ENCODE measurements around the gene LRP1B. TPM values are rescaled to one million over a fixed set of nuclear protein-coding genes. Genes with fewer than 3 reads are reported as not detected.

Gene LRP1B
- total RNA-seq, 1 donor from 2014 or later, result 0.02 TPM

DNA sequence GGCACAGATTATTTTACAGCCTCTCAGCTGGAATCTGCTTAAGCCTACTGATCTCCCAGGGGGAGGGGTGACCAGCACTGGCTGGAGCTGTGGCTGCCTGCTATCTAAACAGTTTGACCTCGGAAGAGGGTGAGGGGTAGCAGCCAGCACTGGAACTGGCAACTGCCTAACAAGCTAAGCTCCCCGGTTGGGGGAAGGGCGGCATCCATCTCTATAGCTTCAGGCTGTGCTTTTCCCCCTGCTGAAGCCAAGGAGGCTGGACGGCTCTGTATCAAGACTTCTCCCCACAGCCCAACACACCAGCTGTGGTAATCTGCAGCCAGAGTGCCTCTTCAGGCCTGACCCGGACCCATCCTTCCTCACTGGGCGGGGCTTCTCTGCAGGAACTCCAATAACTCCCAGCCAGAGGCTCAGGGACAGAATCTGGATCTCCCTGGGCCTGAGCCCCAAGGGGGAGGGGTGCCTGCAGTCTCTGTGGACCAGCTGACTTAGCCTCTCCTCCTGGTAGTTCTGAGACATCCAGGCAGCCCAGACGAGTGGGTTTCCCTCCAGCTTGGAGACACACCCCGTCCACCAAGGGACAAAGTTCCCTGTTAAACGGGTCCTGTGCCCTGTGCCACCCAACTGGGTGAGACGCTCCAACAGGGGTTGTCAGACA lies 560.2 kb downstream of the LRP1B start:
- peak; percentile 26 for DNase-seq
- no peak for ATAC-seq
- intact Hi-C loops (cut with micrococcal nuclease), result no loop called here

DNA sequence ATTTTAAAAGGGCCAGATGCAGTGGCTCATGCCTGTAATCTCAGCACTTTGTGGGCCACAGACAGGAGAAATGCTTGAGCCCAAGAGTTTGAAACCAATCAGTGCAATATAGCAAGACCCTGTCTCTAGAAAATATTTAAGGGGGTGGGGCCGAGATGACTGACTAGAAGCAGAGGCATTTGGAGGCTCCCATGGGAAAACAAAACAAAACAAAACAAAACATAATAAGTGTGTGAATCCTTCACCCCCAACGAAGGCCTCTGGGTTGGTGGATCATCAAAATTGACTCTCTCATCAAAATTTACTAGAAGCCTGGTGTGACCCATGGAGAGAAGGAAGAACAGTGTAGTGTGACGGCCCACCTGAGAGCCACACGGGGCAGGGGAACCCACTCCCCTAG lies 560.9 kb downstream of the LRP1B start:
- ATAC-seq (no peak), DNase-seq (no peak)
- intact Hi-C loops (cut with micrococcal nuclease), result no loop called here

DNA sequence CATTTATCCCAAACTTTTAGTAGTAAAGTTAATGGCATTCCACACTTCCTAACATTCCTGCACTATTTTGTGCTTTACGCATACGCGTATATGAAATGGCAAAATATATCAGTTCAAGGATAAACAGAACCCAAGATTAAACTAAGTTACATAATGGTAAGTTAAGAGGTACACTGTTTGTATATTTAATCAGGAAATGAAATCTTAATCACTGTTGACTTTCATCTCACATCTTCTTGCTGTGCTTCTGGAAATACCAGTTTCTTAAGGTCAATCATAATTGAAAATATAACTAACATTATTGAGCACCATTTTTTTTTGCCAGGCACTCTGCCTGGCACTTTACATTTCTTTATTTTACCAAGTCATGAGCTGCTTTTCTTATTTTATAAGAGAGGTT lies 565.2 kb downstream of the LRP1B start:
- DNase-seq (no peak), ATAC-seq (no peak)
- intact Hi-C loops (cut with micrococcal nuclease), result no loop called here

DNA sequence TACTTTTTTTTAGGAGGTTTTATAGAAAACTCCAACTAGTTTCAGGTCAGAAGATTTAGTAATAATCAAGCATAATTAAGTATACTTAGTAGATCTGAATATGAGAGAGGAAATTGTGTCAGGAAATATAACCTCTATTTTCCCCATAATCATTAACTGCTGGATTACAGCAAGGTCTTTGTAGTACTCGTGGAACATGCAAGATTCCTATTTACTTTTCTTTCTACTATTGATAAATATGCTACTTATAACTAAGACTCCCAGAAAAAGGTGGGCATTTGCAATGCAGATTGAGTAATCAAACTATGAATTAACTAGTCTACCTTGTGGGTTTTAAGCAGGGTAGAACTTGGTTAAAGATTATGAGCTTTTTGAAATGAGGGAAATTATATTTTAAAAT lies 570.1 kb downstream of the LRP1B start:
- ATAC-seq (no peak), DNase-seq (no peak)
- intact Hi-C loops (cut with micrococcal nuclease), result no loop called here

DNA sequence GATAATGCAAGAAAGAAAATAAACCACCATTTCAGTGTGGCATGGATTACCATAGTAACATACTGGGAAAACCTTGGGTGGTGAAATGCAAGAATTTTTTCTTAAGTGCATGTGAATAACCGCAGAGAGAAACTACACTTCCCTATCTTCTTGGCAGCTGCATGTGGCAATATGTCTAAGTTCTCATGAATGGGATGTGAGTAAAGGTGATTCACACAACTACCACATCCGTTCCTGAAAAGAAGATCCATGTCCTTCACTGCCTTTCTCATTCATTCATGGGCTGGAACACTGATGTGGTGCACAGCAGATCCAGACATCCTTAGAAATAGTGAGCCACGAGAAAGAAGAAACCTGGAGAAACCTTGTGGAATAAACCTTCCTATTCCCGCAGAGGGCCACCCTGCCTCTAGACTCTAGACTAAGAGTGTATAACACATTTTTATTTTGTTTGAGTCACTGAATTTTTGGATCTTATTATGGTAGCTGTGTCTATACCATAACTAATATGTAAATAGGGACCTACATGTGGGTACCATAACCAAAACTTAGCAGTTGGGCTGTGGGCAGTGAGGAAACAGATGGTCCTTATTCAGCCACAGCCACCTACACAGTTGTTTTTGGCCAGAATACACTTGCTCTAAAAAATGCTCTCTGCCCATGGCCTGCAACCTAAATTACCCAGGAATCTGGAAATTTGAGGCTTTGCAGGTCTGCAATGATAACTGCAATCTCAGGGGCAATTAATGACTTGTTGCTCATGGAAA lies 573.3 kb downstream of the LRP1B start:
- no peak for ATAC-seq
- intact Hi-C loops (cut with micrococcal nuclease), result no loop called here
- DNase-seq, result no peak

DNA sequence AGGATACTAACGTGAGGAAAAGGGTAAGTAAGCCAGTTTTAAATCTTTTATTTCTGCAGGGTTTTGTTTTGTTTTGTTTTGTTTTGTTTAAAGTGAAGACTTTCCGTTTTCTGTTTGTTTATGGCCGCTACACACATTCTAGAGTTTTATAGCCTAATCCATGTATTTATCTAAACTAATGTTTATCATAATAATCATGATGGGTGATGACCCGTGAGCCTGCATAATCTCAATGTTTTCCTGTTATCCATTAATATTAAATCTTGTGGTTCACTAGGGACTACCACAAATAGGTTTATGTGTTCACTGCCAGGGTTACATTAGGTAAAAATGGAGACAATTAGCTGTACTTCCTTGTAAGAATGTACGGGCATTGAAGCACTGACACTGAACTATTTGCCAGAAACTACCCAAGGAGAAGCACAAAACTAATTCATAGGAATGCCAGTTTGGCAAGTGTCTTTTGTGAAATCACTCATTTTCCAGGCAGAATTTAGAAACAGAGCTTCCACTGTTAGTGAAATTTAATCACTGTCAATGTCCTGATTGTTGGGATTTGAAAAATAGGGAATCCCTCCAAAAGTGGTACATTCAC lies 574.8 kb downstream of the LRP1B start:
- ATAC-seq (no peak), DNase-seq (no peak)
- intact Hi-C loops (cut with micrococcal nuclease), result no loop called here

DNA sequence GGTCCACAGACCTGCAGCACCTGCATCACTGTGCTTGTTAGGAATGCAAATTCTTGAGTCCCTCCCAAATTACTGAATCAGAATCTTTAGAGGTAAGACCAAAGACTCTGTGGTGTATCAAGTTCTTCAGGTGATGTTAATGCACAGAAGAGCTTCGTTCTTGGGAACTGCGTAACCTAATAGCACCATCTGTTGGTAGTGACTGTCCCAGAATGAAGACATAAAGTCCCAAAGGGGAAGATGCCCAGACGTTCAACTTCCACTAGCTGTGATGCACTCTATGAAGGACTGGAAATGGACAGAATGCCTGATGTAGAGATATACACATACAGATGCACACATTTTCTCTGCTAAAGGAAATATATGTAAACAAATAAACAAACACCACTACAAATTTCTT lies 576.0 kb downstream of the LRP1B start:
- intact Hi-C loops (cut with micrococcal nuclease), result no loop called here
- ATAC-seq (peak; percentile 54), DNase-seq (no peak)

DNA sequence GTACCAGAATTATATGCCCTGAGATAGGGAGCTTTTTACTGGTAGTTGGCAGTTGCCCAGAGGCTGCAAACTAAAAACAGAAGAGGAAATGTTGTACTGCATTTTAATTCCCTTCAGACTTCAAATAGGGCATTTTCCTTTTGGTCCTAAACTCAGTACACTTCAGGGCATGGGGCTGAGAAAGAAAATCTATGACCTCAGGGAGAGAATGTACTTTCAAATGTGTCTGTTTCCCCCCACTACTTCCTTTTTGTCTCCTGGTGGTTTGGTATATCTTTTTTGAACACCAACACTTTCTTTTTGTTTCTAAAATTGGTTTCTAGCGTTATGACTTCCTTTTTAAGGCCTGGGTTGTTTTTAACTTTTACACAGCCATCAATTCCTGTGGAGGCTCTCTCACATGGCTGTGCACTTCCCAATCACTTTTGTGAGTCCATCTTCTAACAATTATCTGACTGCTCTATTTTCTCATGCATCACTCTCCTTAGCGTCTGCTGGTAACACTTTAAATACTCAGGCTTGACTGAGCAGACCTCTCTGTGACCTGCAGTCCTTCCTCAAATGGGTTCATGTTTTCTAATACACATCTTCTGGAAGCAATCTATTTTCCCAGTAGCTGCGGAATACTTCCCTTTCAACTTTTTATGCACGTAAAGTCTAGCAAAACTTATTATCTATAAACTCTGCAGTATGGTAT lies 596.0 kb downstream of the LRP1B start:
- intact Hi-C loops (cut with micrococcal nuclease), result no loop called here
- ATAC-seq, result no peak
- no peak for DNase-seq

DNA sequence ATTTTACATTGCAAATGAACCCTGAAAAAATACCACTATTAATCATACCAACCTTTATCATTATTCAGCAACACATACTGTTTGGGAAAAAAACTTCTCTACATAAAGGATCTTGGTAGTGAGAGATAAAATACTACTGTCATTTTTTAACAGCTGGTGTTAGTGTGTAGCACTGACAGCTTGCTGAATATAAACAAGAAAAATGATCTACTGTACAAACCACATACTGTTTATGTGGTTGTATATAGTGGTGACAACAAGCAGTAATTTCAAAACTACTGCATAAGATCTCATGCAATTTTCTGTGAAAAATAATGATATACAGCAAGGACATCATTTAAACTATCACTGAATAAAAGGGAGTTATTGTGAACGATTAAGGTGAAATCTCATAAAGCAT lies 601.2 kb downstream of the LRP1B start:
- ATAC-seq (no peak), DNase-seq (no peak)
- intact Hi-C loops (cut with micrococcal nuclease), result no loop called here

DNA sequence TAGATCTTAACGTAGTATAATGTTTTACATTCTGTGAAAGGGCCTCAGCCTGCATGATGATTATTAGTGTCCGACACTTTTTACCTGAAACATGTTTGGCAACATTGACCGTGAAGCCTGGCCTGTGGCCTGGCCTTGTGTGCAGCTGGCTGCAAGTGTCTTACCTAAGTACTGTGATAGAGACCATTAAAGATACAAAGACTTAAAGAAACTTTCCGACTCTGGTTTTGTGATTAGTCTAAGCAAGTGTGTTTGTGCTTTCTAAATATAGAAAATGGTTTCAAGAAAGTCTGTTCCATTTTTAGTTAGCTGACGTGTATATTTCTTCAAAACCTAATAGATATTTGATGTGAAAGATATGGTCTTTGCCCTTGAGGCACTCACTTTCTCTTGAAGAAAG lies 601.8 kb downstream of the LRP1B start:
- DNase-seq (no peak), ATAC-seq (no peak)
- intact Hi-C loops (cut with micrococcal nuclease), result no loop called here

DNA sequence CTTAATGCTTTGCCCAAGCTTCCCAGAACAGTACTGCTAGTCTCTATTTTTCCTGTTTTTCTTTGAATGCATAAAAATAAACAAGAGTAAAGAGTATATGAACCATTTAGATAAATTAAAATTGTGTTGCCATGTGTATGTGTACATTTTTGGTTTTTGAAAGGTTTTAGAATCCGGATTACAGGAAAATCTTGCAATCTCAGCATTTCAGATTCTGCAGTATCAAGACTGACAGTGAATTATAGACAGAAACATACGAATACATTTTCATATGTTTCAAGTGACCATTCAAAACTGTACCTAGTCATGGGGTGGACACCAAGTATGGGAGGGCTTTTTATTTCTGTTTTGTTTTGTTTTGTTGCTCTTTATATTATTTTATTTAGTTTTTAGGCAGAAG lies 604.1 kb downstream of the LRP1B start:
- DNase-seq (no peak), ATAC-seq (no peak)
- intact Hi-C loops (cut with micrococcal nuclease), result no loop called here

DNA sequence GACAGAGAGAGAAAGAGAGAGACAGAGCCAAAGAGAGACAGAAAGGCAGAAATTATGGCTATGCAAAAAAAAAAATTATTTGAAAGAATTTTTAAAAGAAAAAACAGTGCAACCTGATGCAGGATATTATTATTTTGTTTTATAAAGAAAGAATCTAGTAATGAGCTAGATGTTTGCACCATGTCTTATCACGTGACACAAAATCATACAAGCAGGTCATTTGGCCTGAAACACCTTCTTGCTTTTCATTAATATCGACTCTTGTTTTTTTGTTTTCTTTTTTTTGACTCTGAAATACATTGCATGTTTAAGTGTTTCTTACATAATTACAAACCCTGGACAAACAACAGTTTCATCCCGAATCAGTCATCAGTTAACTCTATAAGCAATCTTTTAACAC lies 606.0 kb downstream of the LRP1B start:
- ATAC-seq, result no peak
- intact Hi-C loops (cut with micrococcal nuclease), result no loop called here
- no peak for DNase-seq

DNA sequence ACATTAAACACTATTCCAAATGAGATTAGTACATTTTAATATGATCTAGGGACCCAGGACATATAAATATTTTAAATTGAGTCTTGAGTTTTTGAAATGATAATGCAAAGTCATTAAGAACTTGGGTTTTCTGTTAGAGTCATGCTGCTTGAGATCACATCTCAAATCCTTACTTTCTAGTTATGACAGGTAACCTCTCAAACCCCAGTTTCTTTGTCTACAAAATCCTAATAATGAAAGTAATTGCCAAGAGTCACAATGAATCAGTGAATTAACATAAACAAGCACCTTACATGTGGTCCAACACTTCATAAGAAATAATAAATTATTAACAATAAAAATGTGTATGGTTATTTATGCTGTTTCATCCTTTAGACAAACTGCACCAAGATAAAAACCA lies 607.6 kb downstream of the LRP1B start:
- intact Hi-C loops (cut with micrococcal nuclease), result no loop called here
- no peak for ATAC-seq
- DNase-seq, result no peak

DNA sequence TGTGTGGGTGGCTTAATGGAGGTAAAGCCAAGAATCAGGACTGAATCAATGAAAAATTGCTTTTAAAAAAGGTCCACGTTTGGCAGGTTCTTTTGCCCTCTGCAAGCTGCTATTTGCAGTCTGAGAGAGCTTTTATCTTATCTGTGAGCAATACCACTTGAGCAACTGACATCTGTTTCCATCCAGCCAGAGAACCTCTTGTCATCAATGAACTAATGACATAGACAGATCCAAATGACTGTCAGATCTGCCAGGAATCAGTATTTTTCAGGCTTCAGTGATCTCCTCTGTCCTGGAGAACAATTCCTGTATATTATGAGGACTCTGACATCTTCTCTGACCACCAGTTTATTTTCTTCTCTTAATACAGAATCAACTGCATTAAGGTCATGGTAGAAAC lies 608.1 kb downstream of the LRP1B start:
- ATAC-seq (peak; percentile 37), DNase-seq (no peak)
- intact Hi-C loops (cut with micrococcal nuclease), result no loop called here

DNA sequence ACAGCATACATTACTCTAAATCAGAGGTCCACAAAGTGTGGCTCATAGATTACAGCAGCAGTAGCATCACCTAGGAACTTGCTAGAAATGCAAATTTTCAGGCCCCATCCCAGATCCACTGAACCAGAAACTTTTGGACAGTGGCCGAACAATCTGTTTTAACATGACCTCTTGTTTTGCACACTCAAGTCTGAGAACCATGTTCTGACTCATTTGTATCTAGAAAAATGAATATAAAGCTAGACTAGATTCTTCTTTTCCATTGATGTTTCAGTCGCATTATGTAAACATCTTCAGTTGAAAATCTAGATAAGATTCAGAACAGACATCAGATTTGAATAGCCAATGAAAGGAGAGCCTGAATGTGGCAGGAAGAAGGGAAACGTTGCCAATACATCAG lies 608.8 kb downstream of the LRP1B start:
- DNase-seq (no peak), ATAC-seq (no peak)
- intact Hi-C loops (cut with micrococcal nuclease), result no loop called here

DNA sequence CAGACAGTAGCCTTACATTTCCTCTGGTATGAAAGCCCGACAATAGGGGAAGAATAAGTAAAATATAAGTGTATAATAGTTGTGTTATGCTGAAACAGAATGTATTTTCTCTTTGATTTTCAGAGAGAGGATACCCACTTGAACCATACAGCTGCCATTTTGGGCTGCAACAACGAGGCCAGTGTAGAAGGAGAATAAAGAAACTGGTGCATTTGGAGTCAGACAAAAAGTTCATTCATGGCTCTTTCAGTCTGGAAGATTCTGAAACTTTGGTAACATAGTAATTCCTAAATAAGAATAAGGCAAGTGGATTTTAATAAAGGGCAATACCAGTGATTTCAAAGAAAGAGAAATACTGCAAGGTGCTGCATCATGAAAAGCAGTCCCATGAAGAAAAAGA lies 610.9 kb downstream of the LRP1B start:
- intact Hi-C loops (cut with micrococcal nuclease), result no loop called here
- ATAC-seq, result no peak
- DNase-seq, result no peak

DNA sequence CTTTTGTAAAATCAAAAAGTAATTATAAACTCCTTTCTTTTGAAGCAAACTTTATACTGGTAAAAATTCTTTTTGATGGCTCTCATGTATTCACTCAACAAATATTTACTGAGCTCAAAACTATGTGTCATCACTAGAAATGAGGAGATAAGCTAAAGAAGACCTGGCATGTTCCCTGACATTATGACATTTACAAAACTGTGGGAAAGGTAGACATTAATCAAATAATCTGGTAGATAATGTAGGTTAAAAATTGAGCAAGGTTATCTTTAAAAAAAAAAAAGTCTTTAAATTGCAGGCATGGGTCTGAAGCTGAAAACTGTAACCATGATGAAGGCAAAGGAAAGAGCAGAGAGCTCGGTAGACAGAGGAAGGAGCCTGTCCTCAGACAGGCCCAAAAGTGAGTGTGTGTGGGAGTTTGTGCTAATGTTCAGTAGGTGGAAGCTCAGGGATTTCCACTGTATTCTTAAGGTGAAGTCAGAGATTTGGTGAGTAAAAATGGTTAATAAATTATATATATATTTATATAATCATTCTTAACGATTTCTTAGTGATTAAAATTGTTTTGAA lies 612.9 kb downstream of the LRP1B start:
- intact Hi-C loops (cut with micrococcal nuclease), result no loop called here
- DNase-seq, result no peak
- ATAC-seq, result no peak

DNA sequence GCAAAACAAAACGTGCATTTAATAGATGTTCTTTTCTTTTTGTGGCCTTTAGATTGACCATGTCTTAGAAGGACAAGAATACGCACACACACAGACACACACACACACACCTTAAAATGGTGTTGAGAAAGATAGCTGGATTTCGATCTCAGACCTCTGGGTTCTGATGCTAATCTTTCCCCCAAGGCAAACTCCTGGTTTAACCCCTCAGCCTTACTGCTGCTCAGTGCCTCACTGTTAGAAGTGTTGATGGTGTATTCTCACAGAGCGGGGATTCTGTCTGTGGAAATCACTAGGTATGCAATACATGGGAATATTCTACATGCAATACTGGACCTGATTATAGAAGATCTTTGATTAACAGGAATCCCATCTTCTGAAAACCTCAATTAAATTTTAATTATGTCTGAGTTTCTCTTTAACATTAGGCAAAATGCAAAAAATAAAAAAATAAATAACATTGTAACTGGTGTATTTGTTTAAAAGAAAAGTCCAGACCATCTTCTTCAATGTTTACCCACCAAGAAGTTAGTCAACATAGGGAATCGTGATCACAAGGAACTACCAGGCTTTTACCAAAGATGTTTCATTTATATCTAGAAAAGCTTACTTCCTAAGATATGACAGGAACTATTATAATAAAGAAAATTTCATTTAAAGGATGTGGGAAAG lies 613.5 kb downstream of the LRP1B start:
- ATAC-seq, result no peak
- intact Hi-C loops (cut with micrococcal nuclease), result no loop called here
- no peak for DNase-seq

DNA sequence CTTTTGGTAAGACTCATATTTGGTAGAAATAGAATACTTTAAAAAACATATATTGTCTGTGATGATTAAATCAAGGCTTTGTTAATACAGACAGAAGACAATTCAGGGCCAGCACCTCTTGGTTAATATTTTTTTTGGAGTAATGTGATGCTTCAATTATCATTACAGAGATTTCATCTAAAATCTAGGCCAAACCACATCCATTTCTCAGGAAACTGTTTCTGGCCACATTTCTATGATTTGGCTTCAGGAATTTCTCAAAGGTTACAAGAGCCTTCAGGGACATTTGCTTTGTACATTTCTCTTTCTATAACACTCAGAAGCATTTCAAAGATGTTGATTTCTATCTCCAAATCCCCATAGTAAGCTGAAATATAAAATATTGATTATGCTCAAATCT lies 614.9 kb downstream of the LRP1B start:
- intact Hi-C loops (cut with micrococcal nuclease), result no loop called here
- ATAC-seq (no peak), DNase-seq (no peak)
